MM.1S (cell line): Measurements from ENCODE around the gene TMEM106C.

Experiments
- DNase-seq: peaks from one replicate; pipeline ENCODE4 v3.0.0-alpha.2; 2015
- H2AFZ ChIP-seq: fragments of 300-600 bp; sonication (generic); 2 replicates; pipeline ENCODE4 v1.6.0; 2016; ENCODE audit warnings: antibody characterized with exemption, low read length
- H3F3A ChIP-seq: fragments of 300-600 bp; sonication (generic); 2 replicates; pipeline ENCODE4 v1.6.1; 2016; ENCODE audit warnings: mild to moderate bottlenecking, antibody characterized with exemption, low read length, moderate library complexity, mixed read lengths; ENCODE audit not compliant: insufficient read depth
- H3K27ac ChIP-seq: fragments of 300-600 bp; sonication (generic); 2 replicates; pipeline ENCODE4 v1.5.1; 2016; ENCODE audit warnings: mild to moderate bottlenecking, low read length
- H3K27me3 ChIP-seq: fragments of 300-600 bp; sonication (generic); replicated peaks from 2 replicates; pipeline ENCODE4 v1.6.0; 2016; ENCODE audit warnings: low read length; ENCODE audit not compliant: insufficient read depth
- H3K36me3 ChIP-seq: fragments of 300-600 bp; sonication (generic); replicated peaks from 2 replicates; pipeline ENCODE4 v1.6.1; 2016; ENCODE audit warnings: mild to moderate bottlenecking, low read length, mixed read lengths; ENCODE audit not compliant: insufficient read depth
- H3K4me1 ChIP-seq: fragments of 300-600 bp; sonication (generic); 2 replicates; pipeline ENCODE4 v1.6.1; 2016; ENCODE audit warnings: low read length, mixed read lengths
- H3K4me2 ChIP-seq: fragments of 300-600 bp; sonication (generic); 2 replicates; pipeline ENCODE4 v1.6.0; 2016; ENCODE audit warnings: low read depth, low read length
- H3K4me3 ChIP-seq: fragments of 300-600 bp; sonication (generic); 2 replicates; pipeline ENCODE4 v1.5.1; 2016; ENCODE audit warnings: low read length, mixed read lengths
- H3K79me2 ChIP-seq: fragments of 300-600 bp; sonication (generic); 2 replicates; pipeline ENCODE4 v1.6.1; 2016; ENCODE audit warnings: mixed run types, low read length, mixed read lengths
- H3K9ac ChIP-seq: fragments of 300-600 bp; sonication (generic); 2 replicates; pipeline ENCODE4 v1.6.1; 2016; ENCODE audit warnings: low read length, mixed read lengths
- H3K9me2 ChIP-seq: fragments of 300-600 bp; sonication (generic); replicated peaks from 2 replicates; pipeline ENCODE4 v1.6.1; 2016; ENCODE audit warnings: mild to moderate bottlenecking, low read length, mixed read lengths; ENCODE audit not compliant: insufficient read depth
- H3K9me3 ChIP-seq: fragments of 300-600 bp; sonication (generic); replicated peaks from 2 replicates; pipeline ENCODE4 v1.6.1; 2016; ENCODE audit warnings: mild to moderate bottlenecking, low read length, mixed read lengths; ENCODE audit not compliant: insufficient read depth
- H4K20me1 ChIP-seq: fragments of 300-600 bp; sonication (generic); 2 replicates; pipeline ENCODE4 v1.6.1; 2016; ENCODE audit warnings: mild to moderate bottlenecking, low read length, moderate library complexity, mixed read lengths; ENCODE audit not compliant: insufficient read depth
- CTCF ChIP-seq: fragments of 300-600 bp; sonication (generic); IDR thresholded peaks from 2 replicates; pipeline ENCODE4 v1.5.1; 2016; ENCODE audit warnings: antibody characterized with exemption, low read length, mixed read lengths
- EZH2 ChIP-seq: fragments of 300-600 bp; sonication (generic); optimal IDR thresholded peaks from 2 replicates; pipeline ENCODE3; 2017; ENCODE audit warnings: low read depth, mild to moderate bottlenecking, antibody characterized with exemption, low read length, mixed read lengths
- EZH2phosphoT487 ChIP-seq: fragments of 300-600 bp; sonication (generic); IDR thresholded peaks from 2 replicates; pipeline ENCODE4 v1.6.1; 2018; ENCODE audit warnings: antibody characterized with exemption, low read length

TMEM106C gene

GRCh38 chr12:47978598-47978873, 15.1 kb downstream of the TMEM106C start:
- Histone ChIP-seq H3K4me1 (peaks cover 17% of the 10 kb centered on the region), H3K36me3 (no peaks in the 10 kb centered on the region), H3K27me3 (no peaks in the 10 kb centered on the region), H3K27ac (no peak overlapping the region), H3K4me2 (no peak overlapping the region), H2AFZ (no peak overlapping the region), H3K79me2 (no peaks in the 10 kb centered on the region), H3K9me3 (no peaks in the 10 kb centered on the region), H3K4me3 (no peak overlapping the region), H4K20me1 (no peaks in the 10 kb centered on the region), H3F3A (no peaks in the 10 kb centered on the region), H3K9me2 (no peaks in the 10 kb centered on the region), H3K9ac (no peak overlapping the region)
- DNase-seq = no peak
- TF ChIP-seq EZH2phosphoT487 (no peak), EZH2 (no peak), CTCF (no peak)

DNA sequence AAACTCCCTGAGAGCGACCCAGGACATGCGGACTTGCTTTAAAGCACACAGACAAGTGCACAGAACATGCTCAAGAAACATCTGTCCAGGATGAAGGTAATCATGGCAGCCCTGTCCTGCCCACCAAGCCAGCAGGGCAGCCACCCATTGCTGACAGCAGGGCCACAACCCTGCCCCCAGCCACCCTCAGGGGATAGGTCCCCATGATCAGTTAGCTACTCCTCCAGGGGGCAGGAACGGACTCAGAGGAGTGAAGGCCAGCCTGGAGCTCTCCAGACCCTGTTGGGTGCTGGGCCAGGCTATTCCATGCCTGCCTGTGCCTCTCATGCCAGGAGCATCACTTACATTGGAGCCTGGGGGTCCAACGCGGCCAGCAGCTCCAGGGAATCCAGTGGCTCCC, 15.8 kb downstream of the TMEM106C start:
- no peaks in the 10 kb centered on the region for H3F3A ChIP-seq
- TF ChIP-seq EZH2 (no peak), EZH2phosphoT487 (no peak), CTCF (no peak)
- no peak overlapping the region for H3K4me2 ChIP-seq
- H3K9me3 ChIP-seq = no peaks in the 10 kb centered on the region
- no peaks in the 10 kb centered on the region for H3K27me3 ChIP-seq
- no peak overlapping the region for H2AFZ ChIP-seq
- no peaks in the 10 kb centered on the region for H3K9me2 ChIP-seq
- no peak overlapping the region for H3K4me3 ChIP-seq
- H3K36me3 ChIP-seq = no peaks in the 10 kb centered on the region
- DNase-seq = no peak
- H3K4me1 ChIP-seq = peaks cover 17% of the 10 kb centered on the region
- H3K9ac ChIP-seq = no peak overlapping the region
- no peaks in the 10 kb centered on the region for H3K79me2 ChIP-seq
- H3K27ac ChIP-seq = no peak overlapping the region
- H4K20me1 ChIP-seq = no peaks in the 10 kb centered on the region

GRCh38 chr12:47979686-47980085, 16.3 kb downstream of the TMEM106C start:
- H3K9ac ChIP-seq = no peak overlapping the region

DNA sequence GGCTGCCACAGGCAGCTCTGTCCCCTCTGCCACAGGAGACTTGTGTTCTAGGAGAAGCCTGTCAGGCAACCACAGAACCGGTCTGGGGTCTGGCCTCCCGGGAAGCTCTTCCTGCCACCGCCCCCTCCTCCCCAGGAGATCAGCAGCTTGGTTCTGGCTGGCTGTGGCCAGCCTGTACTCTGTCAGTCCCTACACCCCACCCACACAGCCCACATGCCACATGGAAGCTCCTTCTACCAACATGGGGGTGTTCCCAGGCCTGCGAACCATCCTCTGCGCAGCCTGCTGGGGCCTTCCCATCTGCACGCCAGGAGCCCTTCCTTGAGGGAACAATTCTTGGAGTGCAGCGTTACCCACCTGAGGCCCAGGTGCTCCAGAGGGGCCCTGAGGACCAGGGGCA, 16.8 kb downstream of the TMEM106C start:
- no peak for DNase-seq
- TF ChIP-seq EZH2 (no peak), EZH2phosphoT487 (no peak), CTCF (no peak)
- Histone ChIP-seq H3K27ac (no peak overlapping the region), H2AFZ (no peak overlapping the region), H3F3A (no peaks in the 10 kb centered on the region), H3K9me3 (no peaks in the 10 kb centered on the region), H3K27me3 (no peaks in the 10 kb centered on the region), H3K4me3 (no peak overlapping the region), H3K9ac (no peak overlapping the region), H4K20me1 (no peaks in the 10 kb centered on the region), H3K36me3 (no peaks in the 10 kb centered on the region), H3K4me2 (no peak overlapping the region), H3K4me1 (peaks cover 17% of the 10 kb centered on the region), H3K9me2 (no peaks in the 10 kb centered on the region), H3K79me2 (no peaks in the 10 kb centered on the region)

More at GRCh38 chr12:47979686-47980085, 16.3 kb downstream of the TMEM106C start:
- Histone ChIP-seq H3K4me3 (no peak overlapping the region), H3K36me3 (no peaks in the 10 kb centered on the region), H2AFZ (no peak overlapping the region), H3K9me2 (no peaks in the 10 kb centered on the region), H3K79me2 (no peaks in the 10 kb centered on the region), H3K9me3 (no peaks in the 10 kb centered on the region), H3K4me2 (no peak overlapping the region), H3K27me3 (no peaks in the 10 kb centered on the region), H3K27ac (no peak overlapping the region), H3K4me1 (peaks cover 17% of the 10 kb centered on the region), H3F3A (no peaks in the 10 kb centered on the region), H4K20me1 (no peaks in the 10 kb centered on the region)
- no peak for DNase-seq
- no peak for TF ChIP-seq EZH2phosphoT487
